NT2/D1 (cell line): ENCODE measurements around the gene PRRG2.
"Not testable (repeated sequence)": the region's sequence is repeated elsewhere in the genome, so short reads cannot be mapped to it uniquely, and the experiment has no call there.

ENCODE experiments used
- DNase-seq: peaks from one replicate; pipeline ENCODE4 v3.0.0-alpha.2; 2011; ENCODE audit warnings: low read depth, low spot score
- H3K27me3 ChIP-seq: 2 replicates; pipeline ENCODE4 v1.6.0; 2011; ENCODE audit warnings: mild to moderate bottlenecking; ENCODE audit not compliant: insufficient read length, insufficient read depth
- H3K36me3 ChIP-seq: 2 replicates; pipeline ENCODE4 v1.6.1; 2011; ENCODE audit warnings: mild to moderate bottlenecking, low read length, mixed read lengths; ENCODE audit not compliant: insufficient read depth, insufficient read length
- H3K4me1 ChIP-seq: 2 replicates; pipeline ENCODE4 v1.5.1; 2011; ENCODE audit not compliant: insufficient read depth, insufficient read length
- H3K4me3 ChIP-seq: 2 replicates; pipeline ENCODE4 v1.5.1; 2011; ENCODE audit warnings: low read depth; ENCODE audit not compliant: insufficient read length
- H3K9ac ChIP-seq: 2 replicates; pipeline ENCODE4 v1.6.0; 2011; ENCODE audit warnings: low read depth; ENCODE audit not compliant: insufficient read length
- H3K9me3 ChIP-seq: 2 replicates; pipeline ENCODE4 v1.5.1; 2011; ENCODE audit warnings: mild to moderate bottlenecking, low read length; ENCODE audit not compliant: insufficient read depth
- SUZ12 ChIP-seq: IDR thresholded peaks from 2 replicates; pipeline ENCODE4 v1.6.1; 2011; ENCODE audit not compliant: insufficient read length, insufficient read depth; ENCODE audit errors: extremely low read depth
- YY1 ChIP-seq: IDR thresholded peaks from 2 replicates; pipeline ENCODE4 v1.6.1; 2011; ENCODE audit not compliant: insufficient read length, insufficient read depth
- ZNF274 ChIP-seq: IDR thresholded peaks from 2 replicates; pipeline ENCODE4 v1.6.1; 2011; ENCODE audit warnings: mild to moderate bottlenecking, low read depth, low read length

PRRG2 gene

GRCh38 chr19:49615861-49616260 lies 34.7 kb downstream of the PRRG2 start:
- TF ChIP-seq YY1 (no peak), ZNF274 (no peak), SUZ12 (no peak)
- H3K4me1 ChIP-seq, result peaks cover 2% of the 10 kb centered on the region
- no peaks in the 10 kb centered on the region for H3K9me3 ChIP-seq
- no peak for DNase-seq
- H3K4me3 ChIP-seq, result no peak overlapping the region
- H3K9ac ChIP-seq, result no peak overlapping the region
- no peaks in the 10 kb centered on the region for H3K27me3 ChIP-seq
- H3K36me3 ChIP-seq, result peaks cover 65% of the 10 kb centered on the region

GRCh38 chr19:49616532-49616931 lies 35.4 kb downstream of the PRRG2 start:
- peaks cover 69% of the 10 kb centered on the region for H3K36me3 ChIP-seq

DNA sequence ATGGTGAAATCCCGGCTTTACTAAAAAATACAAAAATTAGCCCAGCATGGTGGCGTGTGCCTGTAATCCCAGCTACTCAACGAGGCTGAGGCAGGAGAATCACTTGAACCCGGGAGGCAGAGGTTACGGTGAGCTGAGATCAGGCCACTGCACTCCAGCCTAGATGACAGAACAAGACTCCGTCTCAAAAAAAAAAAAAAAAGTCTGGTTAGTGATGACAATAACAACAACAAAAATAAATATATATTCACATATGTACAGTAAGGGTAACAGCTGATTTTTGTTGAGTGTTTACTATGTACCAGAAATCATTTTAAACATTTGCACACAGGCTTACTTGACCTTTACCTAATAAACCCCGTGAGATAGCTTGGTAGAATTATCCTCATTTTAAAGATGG lies 35.8 kb downstream of the PRRG2 start:
- no peaks in the 10 kb centered on the region for H3K9me3 ChIP-seq
- no peaks in the 10 kb centered on the region for H3K27me3 ChIP-seq
- peaks cover 73% of the 10 kb centered on the region for H3K36me3 ChIP-seq
- DNase-seq, result no peak
- H3K4me3 ChIP-seq, result no peak overlapping the region
- no peak overlapping the region for H3K9ac ChIP-seq
- peaks cover 2% of the 10 kb centered on the region for H3K4me1 ChIP-seq
- TF ChIP-seq YY1, result no peak
- no peak for TF ChIP-seq SUZ12
- no peak for TF ChIP-seq ZNF274

More at GRCh38 chr19:49616532-49616931, 35.4 kb downstream of the PRRG2 start:
- no peaks in the 10 kb centered on the region for H3K9me3 ChIP-seq
- H3K4me3 ChIP-seq, result no peak overlapping the region
- no peaks in the 10 kb centered on the region for H3K27me3 ChIP-seq
- H3K4me1 ChIP-seq, result peaks cover 2% of the 10 kb centered on the region
- H3K9ac ChIP-seq, result no peak overlapping the region
- TF ChIP-seq SUZ12, result no peak
- TF ChIP-seq YY1, result no peak
- no peak for TF ChIP-seq ZNF274
- no peak for DNase-seq

DNA sequence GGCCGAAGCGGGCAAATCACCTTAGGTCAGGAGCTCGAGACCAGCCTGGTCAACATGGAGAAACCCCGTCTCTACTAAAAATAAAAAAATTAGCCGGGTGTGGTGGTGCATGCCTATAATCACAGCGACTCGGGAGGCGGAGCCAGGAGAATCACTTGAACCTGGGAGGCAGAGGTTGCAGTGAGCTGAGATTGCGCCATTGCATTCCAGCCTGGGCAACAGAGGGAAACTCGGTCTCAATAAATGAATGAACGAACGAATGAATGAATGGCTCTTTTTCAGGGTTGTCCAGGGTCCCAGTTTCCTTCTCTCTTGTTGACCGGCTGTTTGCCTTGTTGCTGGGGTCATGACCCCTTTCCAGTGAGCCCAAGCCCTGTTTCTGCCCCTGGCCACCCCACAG lies 36.7 kb downstream of the PRRG2 start:
- H3K27me3 ChIP-seq, H3K9me3 ChIP-seq, H3K4me3 ChIP-seq, H3K4me1 ChIP-seq, DNase-seq, H3K9ac ChIP-seq: not testable (repeated sequence)
- H3K36me3 ChIP-seq, result peaks cover 73% of the 10 kb centered on the region

DNA sequence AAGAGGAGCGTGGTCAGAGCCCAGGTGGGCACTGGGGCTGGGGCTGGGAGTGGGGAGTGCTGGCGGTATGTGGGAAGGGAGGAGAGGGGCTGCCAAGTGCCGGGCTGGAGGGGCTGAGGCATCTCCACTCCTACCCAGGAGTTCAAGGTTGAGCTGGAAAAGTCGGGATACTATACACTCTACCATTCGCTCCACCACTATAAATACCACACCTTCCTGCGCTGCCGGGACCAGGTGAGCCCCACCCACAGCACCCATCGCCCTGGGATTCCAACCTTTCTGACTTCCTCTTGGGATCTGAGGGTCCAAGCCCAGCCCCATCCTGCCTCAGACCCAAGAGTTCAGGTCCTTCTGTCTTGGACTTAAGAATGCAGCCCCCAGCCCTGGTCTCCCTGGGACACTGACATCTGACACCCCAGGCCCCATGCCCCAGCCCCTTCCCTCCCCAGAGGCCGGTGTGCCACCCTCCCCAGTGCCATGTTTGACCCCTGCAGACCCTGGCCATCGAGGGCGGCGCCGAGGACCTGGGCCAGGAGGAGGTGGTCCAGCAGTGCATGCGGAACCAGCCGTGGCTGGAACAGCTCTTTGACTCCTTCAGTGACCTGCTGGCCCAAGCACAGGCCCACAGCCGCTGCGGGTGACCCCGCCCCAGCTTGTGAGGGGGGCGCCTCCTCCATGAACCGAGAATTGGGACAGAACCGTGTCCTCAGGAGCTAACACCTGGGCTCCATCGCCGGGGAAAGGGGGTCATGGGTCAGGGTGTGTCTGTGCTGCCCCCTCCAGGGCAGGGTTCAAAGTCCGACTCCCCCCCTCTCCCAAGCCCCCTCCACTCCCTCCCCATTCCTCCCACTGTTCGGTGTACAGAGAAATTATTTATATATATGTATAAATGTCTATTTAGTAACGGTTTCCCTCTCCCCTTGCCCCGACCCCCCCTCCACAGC lies 44.1 kb downstream of the PRRG2 start:
- Histone ChIP-seq H3K4me3 (no peak overlapping the region), H3K27me3 (no peaks in the 10 kb centered on the region), H3K9me3 (no peaks in the 10 kb centered on the region), H3K36me3 (peaks cover 52% of the 10 kb centered on the region), H3K9ac (no peak overlapping the region), H3K4me1 (no peaks in the 10 kb centered on the region)
- TF ChIP-seq ZNF274, result no peak
- TF ChIP-seq SUZ12, result no peak
- no peak for TF ChIP-seq YY1
- DNase-seq, result no peak

DNA sequence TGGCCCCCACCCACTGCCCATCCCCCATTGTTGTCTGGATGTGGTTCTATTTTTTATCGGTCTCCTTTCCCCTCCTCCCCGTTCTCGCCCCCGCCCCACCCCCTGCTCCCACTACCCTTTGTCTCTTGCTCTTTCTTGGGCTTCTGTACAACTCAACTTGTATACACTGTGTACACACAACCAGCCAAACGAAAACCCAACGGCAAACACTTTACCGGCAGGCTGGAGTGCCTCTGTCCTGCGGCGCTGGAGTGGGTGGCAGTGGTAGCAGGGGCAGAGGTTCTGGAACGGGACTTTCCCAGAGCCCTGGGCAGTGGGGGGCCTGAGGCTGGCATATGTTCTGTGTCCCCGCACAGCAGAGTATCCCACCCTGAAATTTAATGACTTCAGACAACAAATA lies 45.1 kb downstream of the PRRG2 start:
- DNase-seq, result no peak
- no peak overlapping the region for H3K9ac ChIP-seq
- H3K4me3 ChIP-seq, result no peak overlapping the region
- H3K36me3 ChIP-seq, result peaks cover 47% of the 10 kb centered on the region
- no peaks in the 10 kb centered on the region for H3K9me3 ChIP-seq
- TF ChIP-seq SUZ12 (no peak), YY1 (no peak), ZNF274 (no peak)
- no peaks in the 10 kb centered on the region for H3K4me1 ChIP-seq
- H3K27me3 ChIP-seq, result no peaks in the 10 kb centered on the region

- Histone ChIP-seq H3K9ac (no peak overlapping the region), H3K27me3 (no peaks in the 10 kb centered on the region), H3K36me3 (peaks cover 32% of the 10 kb centered on the region), H3K9me3 (no peaks in the 10 kb centered on the region), H3K4me3 (no peak overlapping the region), H3K4me1 (no peaks in the 10 kb centered on the region)
- TF ChIP-seq SUZ12 (no peak), ZNF274 (no peak), YY1 (no peak)
- DNase-seq, result no peak
Measured at GRCh38 chr19:49629659-49630058, 48.5 kb downstream of the PRRG2 start.
